ENCODE results near the gene GRM8. TPM values are rescaled to one million over a fixed set of nuclear protein-coding genes. Genes with fewer than 3 reads are reported as not detected.

GRM8 gene
- total and polyA plus RNA-seq, 4 donors: 0.28 to 4.9 (median 2.8) TPM

DNA sequence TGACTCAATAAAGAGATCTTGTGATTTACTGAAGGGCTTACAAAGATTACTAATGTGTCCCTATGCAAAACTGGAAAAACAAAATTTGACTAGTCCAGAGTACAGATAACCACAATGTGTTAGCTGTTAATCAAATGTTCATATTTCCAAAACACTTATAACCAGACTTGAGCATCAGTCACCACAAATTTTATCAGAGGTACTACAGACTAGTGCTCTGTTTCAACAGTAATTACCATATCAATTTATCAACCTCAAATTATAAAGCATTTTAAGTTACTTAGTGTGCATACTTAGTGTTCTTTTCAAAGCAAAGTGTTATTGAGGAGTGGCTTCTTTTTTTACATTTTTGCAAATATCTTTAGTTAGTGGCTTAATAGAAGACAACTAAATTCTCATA lies 765.9 kb downstream of the GRM8 start (continued):
- TF ChIP-seq JUND (IDR thresholded peaks at IDR 0.05): no peak

DNA sequence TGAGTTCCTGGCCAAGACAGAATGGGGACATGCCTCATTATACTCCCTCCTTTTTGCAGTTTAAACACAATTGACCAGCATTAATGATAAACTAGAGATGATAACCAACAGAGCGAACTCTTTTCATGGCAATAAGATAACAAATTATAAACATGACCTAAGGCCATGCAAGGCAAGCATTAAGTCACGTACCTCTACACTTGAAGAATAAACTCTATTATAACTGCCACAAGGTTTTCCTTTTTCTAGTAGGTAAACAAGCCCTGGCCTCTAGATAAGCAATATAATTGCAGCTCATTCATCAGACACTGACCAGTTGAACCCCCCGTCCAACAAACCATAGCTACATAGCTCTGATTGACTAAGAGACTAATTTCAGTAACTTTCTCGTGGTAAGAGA lies 767.0 kb downstream of the GRM8 start:
- no peak overlapping the region for H3K4me3 ChIP-seq (ENCODE audit: low read depth in 1 of 3, low read length in 3 of 3)
- DNase-seq (ENCODE audit: low spot score): no peak
- no peak overlapping the region for H3K27ac ChIP-seq (ENCODE audit: low read depth in 1 of 2, low read length in 2 of 2)
- no peaks in the 10 kb centered on the region for H3K36me3 ChIP-seq (ENCODE audit: control insufficient read depth in 4 of 4, insufficient read depth in 3 of 4, low read depth in 1 of 4, low read length in 3 of 4)
- TF ChIP-seq, protein P1, sequence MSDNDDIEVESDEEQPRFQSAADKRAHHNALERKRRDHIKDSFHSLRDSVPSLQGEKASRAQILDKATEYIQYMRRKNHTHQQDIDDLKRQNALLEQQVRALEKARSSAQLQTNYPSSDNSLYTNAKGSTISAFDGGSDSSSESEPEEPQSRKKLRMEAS (IDR thresholded peaks at IDR 0.05): no peak
- TF ChIP-seq HNF4G (IDR thresholded peaks at IDR 0.05): no peak
- TF ChIP-seq, protein P2, sequence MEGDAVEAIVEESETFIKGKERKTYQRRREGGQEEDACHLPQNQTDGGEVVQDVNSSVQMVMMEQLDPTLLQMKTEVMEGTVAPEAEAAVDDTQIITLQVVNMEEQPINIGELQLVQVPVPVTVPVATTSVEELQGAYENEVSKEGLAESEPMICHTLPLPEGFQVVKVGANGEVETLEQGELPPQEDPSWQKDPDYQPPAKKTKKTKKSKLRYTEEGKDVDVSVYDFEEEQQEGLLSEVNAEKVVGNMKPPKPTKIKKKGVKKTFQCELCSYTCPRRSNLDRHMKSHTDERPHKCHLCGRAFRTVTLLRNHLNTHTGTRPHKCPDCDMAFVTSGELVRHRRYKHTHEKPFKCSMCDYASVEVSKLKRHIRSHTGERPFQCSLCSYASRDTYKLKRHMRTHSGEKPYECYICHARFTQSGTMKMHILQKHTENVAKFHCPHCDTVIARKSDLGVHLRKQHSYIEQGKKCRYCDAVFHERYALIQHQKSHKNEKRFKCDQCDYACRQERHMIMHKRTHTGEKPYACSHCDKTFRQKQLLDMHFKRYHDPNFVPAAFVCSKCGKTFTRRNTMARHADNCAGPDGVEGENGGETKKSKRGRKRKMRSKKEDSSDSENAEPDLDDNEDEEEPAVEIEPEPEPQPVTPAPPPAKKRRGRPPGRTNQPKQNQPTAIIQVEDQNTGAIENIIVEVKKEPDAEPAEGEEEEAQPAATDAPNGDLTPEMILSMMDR (IDR thresholded peaks at IDR 0.05; ENCODE audit: low read depth, low read length, missing input control): no peak
- no peaks in the 10 kb centered on the region for H3K9me3 ChIP-seq (ENCODE audit: control insufficient read depth in 4 of 4, low read length in 3 of 4)
- no peak overlapping the region for H3K9ac ChIP-seq (ENCODE audit: low read depth in 1 of 2, low read length in 2 of 2)
- 49% methylated on average over 4 of the region's 4 CpGs for WGBS
- H3K27me3 ChIP-seq (ENCODE audit: control insufficient read depth in 4 of 4, insufficient read depth in 4 of 4, low read length in 3 of 4): no peaks in the 10 kb centered on the region
- H3K4me1 ChIP-seq (ENCODE audit: control insufficient read depth in 4 of 4, insufficient read depth in 4 of 4, low read length in 3 of 4): peaks cover 0 to 2% (median 0%) of the 10 kb centered on the region in 4 donors

DNA sequence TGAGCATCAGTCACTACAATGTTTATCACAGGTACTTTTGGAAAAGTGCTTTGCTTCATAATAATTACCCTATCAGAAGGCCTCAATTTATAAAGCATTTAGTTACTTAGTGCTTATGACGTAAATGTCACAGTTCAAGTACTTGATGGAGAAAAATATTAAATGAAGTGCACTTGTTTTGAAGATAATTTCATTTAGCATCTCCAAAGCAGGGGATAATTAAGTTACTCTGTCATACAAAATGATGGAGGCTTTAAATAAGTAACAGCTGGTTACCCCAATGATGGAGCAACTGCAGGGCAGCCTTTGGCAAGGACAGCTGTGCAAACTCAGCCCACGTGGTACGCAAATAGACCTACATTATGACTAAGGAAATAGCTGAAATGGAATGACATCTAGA lies 768.8 kb downstream of the GRM8 start:
- peaks cover 0 to 2% (median 0%) of the 10 kb centered on the region in 4 donors for H3K4me1 ChIP-seq (ENCODE audit: control insufficient read depth in 4 of 4, insufficient read depth in 4 of 4, low read length in 3 of 4)
- TF ChIP-seq, protein P3, sequence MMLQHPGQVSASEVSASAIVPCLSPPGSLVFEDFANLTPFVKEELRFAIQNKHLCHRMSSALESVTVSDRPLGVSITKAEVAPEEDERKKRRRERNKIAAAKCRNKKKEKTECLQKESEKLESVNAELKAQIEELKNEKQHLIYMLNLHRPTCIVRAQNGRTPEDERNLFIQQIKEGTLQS (IDR thresholded peaks at IDR 0.05): no peak
- TF ChIP-seq, protein P1 (IDR thresholded peaks at IDR 0.05): no peak
- TF ChIP-seq HNF4G (IDR thresholded peaks at IDR 0.05) (no peak), FOXA1 (IDR thresholded peaks at IDR 0.05) (no peak), RAD21 (IDR thresholded peaks at IDR 0.05) (no peak)
- TF ChIP-seq, protein P2 (IDR thresholded peaks at IDR 0.05; ENCODE audit: low read depth, low read length, missing input control): no peak
- TF ChIP-seq, protein P4, sequence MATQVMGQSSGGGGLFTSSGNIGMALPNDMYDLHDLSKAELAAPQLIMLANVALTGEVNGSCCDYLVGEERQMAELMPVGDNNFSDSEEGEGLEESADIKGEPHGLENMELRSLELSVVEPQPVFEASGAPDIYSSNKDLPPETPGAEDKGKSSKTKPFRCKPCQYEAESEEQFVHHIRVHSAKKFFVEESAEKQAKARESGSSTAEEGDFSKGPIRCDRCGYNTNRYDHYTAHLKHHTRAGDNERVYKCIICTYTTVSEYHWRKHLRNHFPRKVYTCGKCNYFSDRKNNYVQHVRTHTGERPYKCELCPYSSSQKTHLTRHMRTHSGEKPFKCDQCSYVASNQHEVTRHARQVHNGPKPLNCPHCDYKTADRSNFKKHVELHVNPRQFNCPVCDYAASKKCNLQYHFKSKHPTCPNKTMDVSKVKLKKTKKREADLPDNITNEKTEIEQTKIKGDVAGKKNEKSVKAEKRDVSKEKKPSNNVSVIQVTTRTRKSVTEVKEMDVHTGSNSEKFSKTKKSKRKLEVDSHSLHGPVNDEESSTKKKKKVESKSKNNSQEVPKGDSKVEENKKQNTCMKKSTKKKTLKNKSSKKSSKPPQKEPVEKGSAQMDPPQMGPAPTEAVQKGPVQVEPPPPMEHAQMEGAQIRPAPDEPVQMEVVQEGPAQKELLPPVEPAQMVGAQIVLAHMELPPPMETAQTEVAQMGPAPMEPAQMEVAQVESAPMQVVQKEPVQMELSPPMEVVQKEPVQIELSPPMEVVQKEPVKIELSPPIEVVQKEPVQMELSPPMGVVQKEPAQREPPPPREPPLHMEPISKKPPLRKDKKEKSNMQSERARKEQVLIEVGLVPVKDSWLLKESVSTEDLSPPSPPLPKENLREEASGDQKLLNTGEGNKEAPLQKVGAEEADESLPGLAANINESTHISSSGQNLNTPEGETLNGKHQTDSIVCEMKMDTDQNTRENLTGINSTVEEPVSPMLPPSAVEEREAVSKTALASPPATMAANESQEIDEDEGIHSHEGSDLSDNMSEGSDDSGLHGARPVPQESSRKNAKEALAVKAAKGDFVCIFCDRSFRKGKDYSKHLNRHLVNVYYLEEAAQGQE (IDR thresholded peaks at IDR 0.05): no peak
- WGBS: 71% methylated on average over 3 of the region's 3 CpGs

More for the DNA sequence above, 768.8 kb downstream of the GRM8 start:
- Histone ChIP-seq H3K4me3 (ENCODE audit: low read depth in 1 of 3, low read length in 3 of 3) (no peak overlapping the region), H3K9ac (ENCODE audit: low read depth in 1 of 2, low read length in 2 of 2) (no peak overlapping the region), H3K27ac (ENCODE audit: low read depth in 1 of 2, low read length in 2 of 2) (no peak overlapping the region), H3K27me3 (ENCODE audit: control insufficient read depth in 4 of 4, insufficient read depth in 4 of 4, low read length in 3 of 4) (no peaks in the 10 kb centered on the region), H3K36me3 (ENCODE audit: control insufficient read depth in 4 of 4, insufficient read depth in 3 of 4, low read depth in 1 of 4, low read length in 3 of 4) (no peaks in the 10 kb centered on the region), H3K9me3 (ENCODE audit: control insufficient read depth in 4 of 4, low read length in 3 of 4) (no peaks in the 10 kb centered on the region)
- no peak for DNase-seq (ENCODE audit: low spot score)
